ENCODE results near the gene FLOT1.
"Not testable (repeated sequence)": the region's sequence is repeated elsewhere in the genome, so short reads cannot be mapped to it uniquely, and the experiment has no call there.

Gene FLOT1

GRCh38 chr6:30767158-30767943 lies 24.9 kb upstream of the FLOT1 start:
- no peak for DNase-seq (ENCODE audit: low spot score)

DNA sequence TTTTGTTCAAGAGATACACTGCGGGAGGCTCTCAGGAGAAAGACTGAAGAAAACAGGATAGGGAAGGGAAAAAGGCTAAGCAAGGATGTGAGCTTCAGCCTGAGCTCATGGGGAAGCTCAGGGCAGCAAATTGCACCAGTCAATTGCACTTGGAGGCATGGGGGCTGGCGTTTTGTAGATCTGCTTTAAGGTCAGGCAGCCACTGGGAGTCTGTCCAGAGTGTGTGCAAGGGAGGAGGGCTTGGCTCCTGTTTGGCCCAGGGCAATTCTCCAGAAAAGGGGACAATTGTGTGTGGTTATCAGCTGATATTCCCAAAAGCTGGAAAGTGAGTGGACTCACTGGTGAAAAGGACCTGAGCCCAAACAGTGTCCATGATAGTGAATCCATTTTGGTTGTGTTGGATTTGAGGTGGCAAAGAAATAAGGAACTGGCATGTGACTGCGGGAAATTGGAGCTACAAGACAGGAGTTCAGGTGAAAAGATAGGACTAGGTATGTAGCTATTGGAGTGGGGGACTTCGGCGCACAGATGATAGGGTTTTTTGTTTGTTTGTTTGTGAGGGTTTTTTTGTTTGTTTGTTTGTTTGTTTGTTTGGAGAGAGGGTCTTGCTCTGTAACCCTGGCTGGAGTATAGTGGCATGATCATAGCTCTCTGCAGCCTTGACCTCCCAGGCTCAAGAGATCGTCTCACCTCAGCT lies 24.1 kb upstream of the FLOT1 start:
- DNase-seq (ENCODE audit: low spot score): no peak

DNA sequence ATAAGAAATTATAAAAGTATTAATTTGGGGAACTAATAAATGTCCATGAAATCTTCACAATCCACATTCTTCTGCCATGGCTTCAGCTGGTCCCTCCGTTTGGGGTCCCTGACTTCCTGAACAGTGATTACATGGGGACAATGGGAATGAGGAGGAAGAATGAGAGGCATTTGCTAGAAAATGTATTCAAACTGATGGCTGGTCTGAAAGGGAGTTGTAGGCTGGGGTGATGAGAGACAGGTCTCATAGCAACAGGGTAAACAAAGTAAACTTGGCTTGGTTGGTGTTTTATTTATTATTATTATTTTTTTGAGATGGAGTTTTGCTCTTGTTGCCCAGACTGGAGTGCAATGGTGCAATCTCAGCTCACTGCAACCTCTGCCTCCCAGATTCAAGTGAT lies 23.0 kb upstream of the FLOT1 start:
- not testable (repeated sequence) for DNase-seq (ENCODE audit: low spot score)

GRCh38 chr6:30764490-30765043 lies 22.1 kb upstream of the FLOT1 start:
- DNase-seq (ENCODE audit: low spot score): not testable (repeated sequence)

DNA sequence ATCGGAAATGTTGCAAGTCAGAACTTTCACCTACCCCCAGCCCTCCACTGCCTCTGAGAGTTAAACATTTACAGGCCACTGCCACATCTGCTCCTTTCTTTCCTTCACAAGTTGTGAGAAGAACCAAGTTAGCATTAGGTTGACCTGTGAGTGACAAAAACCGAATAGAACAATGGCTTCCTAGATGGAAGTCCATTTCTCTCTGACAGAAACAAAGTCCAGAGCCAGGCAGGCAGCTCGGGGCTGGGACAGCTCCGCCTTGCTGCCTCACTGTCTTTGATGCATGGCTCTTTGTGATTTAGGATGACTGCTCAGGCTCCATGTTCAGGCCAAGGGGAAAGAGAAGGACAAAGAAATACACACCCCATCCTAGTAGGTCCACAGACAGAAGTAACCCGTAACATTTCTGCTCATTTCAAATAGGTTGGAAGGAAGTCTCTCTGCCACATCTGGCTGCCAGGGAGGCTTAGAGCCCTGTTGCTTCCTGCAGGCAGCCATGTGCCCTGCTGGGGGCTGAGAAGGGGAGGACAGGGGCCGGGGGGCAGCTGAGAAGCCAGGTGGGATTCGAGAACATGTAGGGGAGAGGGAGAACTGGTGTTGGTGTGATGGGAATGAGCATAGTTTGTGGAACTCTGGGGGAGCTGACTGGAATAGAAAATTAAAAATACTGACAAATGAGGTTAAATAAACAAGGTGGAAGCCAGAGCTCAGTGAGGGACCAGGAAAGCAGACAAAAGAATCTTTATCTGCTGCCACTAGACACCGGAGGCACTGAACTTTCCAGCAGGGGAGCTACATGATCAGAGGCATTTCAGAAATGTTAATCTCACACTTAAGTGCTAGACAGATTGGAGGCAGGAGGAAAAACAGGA lies 21.4 kb upstream of the FLOT1 start:
- DNase-seq (ENCODE audit: low spot score): no peak

GRCh38 chr6:30763155-30763617 lies 20.7 kb upstream of the FLOT1 start:
- no peak for DNase-seq (ENCODE audit: low spot score)

GRCh38 chr6:30761791-30762429 lies 19.4 kb upstream of the FLOT1 start:
- no peak for DNase-seq (ENCODE audit: low spot score)

- no peak for DNase-seq (ENCODE audit: low spot score)
Observed at GRCh38 chr6:30760549-30760948, 18.1 kb upstream of the FLOT1 start.

GRCh38 chr6:30759575-30760239 lies 17.2 kb upstream of the FLOT1 start:
- DNase-seq (ENCODE audit: low spot score): no peak

DNA sequence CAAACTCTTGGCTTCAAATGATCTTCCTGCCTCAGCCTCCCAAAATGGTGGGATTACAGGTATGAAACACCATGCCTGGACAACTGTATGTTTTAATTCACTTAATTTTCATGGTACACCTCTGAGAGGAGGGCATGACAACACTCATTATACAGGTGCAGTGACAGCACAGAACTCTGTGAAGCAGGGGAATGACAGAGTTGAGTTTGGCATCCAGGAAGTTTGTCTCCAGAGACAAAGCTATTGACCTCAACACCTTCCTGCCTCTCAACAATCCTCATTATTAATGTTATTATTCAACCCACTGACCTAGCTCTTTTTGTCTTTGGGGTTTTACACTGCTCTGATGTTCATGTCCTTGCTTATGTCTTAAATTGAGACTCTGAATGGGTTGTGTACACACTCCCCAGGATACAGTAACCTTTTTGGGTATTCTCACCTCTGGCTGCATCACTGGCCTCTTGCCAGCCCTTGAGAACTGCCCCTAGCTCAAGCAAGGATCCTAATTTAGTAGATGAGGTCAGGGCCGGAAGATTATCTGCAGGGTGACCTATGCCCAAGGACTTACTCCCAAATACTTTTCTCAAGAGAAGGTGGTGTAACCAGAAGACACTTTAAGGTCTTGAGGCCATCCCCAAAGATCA lies 14.9 kb upstream of the FLOT1 start:
- DNase-seq (ENCODE audit: low spot score): no peak

- not testable (repeated sequence) for DNase-seq (ENCODE audit: low spot score)
Observed at GRCh38 chr6:30756405-30757003, 14.0 kb upstream of the FLOT1 start.

DNA sequence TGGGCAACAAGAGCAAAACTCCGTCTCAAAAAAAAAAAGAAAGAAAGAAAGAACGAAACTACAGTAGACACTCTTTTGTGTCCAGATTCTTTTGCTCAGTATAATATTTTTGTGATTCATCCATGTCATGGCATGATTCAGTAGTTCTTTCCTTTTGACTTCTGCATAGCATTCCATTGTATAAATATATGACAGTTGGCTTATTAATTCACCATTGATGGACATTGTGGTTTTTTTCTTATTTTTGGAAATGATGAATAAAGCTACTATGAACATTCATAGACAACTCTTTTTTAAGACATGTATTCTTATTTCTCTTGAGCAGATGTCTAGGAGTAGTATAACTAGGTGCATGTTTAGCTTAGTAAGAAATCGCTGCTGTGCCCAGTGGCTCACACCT lies 12.1 kb upstream of the FLOT1 start:
- DNase-seq (ENCODE audit: low spot score): no peak

DNA sequence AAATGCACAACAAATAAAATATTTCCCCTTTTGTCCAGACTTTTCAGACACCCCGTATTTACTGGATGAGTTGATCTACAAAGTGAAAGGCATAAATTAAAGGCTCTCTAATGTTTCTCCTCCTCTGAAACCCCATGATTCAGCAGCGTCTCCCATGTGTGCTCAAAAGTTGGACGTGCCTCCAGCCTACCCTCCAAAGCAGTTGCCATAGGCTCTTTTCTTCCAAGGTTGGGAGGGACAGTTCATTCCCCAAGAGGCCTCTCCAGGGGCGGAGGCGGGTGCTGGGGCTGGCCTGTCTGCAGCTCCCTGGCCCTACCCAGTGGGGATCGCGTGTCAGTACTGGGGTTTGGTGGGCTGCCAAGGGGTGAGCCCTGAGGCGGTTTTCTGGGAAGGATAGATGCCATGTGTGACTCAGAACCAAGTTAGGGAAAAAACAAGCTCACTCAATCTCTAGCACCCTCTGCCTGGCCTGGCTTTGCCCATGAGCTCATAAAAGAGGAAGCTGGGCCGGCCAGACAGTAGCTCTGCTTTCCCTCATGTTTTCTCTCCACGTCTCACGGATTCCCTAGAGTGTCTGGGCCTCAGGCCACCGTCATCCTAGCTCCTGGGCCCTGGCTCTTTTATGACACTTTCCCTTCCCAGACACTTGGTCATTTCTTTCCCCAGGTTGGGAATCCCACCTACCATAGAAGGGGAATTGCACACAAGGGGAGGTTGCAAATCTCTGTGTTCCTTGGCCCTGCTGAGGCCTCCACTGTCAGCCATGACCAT lies 9.9 kb upstream of the FLOT1 start:
- peak; percentile 83 for DNase-seq (ENCODE audit: low spot score)

DNA sequence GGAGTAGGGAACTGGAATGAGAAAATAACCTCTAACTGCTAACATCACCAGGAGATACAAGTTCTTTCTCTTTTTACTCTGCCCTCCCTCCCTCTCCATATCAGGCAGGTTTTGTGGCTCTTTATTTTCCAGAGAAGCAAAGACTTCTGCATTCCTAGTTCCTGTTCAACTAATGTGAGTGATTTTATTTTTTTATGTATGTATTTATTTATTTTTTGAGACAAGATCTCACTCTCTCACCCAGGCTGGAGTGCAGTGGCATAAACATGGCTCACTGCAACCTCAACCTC lies 7.8 kb upstream of the FLOT1 start:
- DNase-seq (ENCODE audit: low spot score): no peak

- DNase-seq (ENCODE audit: low spot score): no peak
Observed at GRCh38 chr6:30749554-30750378, 7.3 kb upstream of the FLOT1 start.

- no peak for DNase-seq (ENCODE audit: low spot score)
Observed at GRCh38 chr6:30748851-30749540, 6.5 kb upstream of the FLOT1 start.

DNA sequence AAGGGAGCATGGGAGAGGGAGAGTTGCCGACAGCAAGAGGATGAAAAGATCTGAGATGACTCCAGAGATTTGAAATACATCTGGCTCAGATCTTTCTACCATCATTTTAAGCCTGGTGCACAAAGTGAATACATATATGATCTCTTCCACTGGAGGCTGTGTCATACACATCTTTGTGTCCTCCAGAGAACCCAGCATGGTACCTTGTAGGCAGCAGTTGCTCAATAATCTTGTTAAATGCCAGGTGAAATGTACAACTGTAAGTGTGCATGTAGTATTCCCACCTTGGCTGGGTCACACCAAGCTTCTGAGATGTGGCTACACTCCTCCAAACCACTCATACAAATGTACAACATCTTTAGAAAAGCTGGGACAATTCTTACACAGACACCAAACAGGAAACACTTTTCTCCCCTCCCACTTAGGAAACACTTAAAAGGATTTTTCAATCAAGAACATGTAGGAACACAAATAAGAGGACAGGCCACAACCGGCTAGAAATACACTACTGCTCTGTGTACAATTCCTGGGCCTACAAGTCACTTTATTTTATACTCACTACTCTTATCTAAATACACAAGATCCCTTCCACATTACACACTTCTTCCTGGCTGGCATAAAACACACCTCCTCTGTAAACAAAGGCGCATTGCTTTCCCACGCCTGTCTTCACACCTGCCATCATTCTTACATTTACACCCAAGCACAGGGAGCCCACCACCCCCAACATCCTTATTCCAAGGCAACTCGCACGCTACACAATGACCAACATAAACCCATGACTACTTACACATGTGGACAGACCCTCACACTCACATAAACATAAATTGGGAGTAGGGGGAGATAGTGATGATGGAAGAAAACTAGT lies 5.6 kb upstream of the FLOT1 start:
- DNase-seq (ENCODE audit: low spot score): no peak
